Upper lobe of left lung (tissue), 4 donors: ENCODE data around the gene PPP2R2B.

ENCODE experiments used
- EP300 ChIP-seq, 4 donors: sonication (generic); formaldehyde crosslinking; IDR thresholded peaks; one replicate each; pipeline ENCODE4 v1.5.1; 2017; ENCODE audit warnings: antibody characterized with exemption in 4 of 4, control low read depth in 2 of 4
- POLR2A ChIP-seq, 4 donors: fragments of 450-650 bp; IDR thresholded peaks; one replicate each; pipeline ENCODE4 v1.5.1; 2016 to 2017; ENCODE audit warnings: antibody characterized with exemption in 4 of 4, mild to moderate bottlenecking in 2 of 4
- POLR2AphosphoS5 ChIP-seq, 2 donors: sonication (generic); formaldehyde crosslinking; IDR thresholded peaks; one replicate each; pipeline ENCODE4 v1.5.1; 2017; ENCODE audit warnings: antibody characterized with exemption in 2 of 2
- TF ChIP-seq, protein P1 (sequence below), 6 experiments: fragments of 450-650 bp in 4 of 6; fragments of 200-600 bp in 2 of 6; sonication (generic) in 2 of 6; IDR thresholded peaks; one replicate each; pipeline ENCODE4 v1.5.1; 2016 to 2019; ENCODE audit warnings: antibody characterized with exemption in 6 of 6

DNA sequence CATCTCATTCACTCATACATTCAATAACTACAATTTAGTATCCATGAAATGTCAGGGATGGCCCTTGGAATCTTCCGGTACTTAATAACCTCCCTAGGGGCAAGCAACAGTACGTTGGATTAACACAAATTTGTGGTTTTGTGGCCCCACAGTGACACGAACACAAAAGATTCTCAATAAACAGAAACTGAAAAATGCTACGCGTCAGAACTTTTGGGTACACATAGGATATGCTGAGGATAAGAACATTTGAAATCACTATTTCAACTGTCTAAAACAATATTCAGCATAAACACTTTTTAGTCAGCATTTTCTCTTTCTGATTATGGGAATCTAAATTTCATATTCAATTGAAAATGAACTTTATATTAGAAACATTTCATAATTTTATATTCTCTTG is 255.5 kb downstream of the PPP2R2B start:
- TF ChIP-seq, protein P1, sequence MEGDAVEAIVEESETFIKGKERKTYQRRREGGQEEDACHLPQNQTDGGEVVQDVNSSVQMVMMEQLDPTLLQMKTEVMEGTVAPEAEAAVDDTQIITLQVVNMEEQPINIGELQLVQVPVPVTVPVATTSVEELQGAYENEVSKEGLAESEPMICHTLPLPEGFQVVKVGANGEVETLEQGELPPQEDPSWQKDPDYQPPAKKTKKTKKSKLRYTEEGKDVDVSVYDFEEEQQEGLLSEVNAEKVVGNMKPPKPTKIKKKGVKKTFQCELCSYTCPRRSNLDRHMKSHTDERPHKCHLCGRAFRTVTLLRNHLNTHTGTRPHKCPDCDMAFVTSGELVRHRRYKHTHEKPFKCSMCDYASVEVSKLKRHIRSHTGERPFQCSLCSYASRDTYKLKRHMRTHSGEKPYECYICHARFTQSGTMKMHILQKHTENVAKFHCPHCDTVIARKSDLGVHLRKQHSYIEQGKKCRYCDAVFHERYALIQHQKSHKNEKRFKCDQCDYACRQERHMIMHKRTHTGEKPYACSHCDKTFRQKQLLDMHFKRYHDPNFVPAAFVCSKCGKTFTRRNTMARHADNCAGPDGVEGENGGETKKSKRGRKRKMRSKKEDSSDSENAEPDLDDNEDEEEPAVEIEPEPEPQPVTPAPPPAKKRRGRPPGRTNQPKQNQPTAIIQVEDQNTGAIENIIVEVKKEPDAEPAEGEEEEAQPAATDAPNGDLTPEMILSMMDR (IDR thresholded peaks at IDR 0.05), result no peak
- TF ChIP-seq POLR2A (IDR thresholded peaks at IDR 0.05) (no peak), POLR2AphosphoS5 (IDR thresholded peaks at IDR 0.05) (no peak), EP300 (IDR thresholded peaks at IDR 0.05) (no peak)
